ENCODE data around the gene APOBEC3B.
A peak's percentile ranks its signal among the peaks of the same experiment; 100 is the strongest.
"Not testable (repeated sequence)": the region's sequence is repeated elsewhere in the genome, so short reads cannot be mapped to it uniquely, and the experiment has no call there.

The APOBEC3B gene

DNA sequence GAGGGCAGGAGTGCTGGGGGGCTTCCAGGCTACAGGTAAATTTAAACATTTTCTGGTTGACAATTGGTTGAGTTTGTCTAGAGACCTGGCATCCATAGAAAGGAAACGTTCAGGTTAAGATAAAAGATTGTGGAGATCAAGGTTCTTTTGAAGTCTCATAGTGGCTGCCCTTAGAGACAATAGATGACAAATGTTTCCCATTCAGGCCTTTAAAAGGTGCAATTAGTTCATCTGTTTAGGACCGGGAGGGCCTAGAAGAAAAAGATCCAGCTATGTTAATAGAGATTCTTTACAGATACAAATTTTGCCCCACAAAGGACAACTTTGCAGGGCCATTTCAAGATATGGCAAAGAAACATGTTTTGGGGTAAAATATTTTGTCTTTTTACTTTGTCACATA is 54.9 kb downstream of the APOBEC3B start:
- not testable (repeated sequence) for DNase-seq

DNA sequence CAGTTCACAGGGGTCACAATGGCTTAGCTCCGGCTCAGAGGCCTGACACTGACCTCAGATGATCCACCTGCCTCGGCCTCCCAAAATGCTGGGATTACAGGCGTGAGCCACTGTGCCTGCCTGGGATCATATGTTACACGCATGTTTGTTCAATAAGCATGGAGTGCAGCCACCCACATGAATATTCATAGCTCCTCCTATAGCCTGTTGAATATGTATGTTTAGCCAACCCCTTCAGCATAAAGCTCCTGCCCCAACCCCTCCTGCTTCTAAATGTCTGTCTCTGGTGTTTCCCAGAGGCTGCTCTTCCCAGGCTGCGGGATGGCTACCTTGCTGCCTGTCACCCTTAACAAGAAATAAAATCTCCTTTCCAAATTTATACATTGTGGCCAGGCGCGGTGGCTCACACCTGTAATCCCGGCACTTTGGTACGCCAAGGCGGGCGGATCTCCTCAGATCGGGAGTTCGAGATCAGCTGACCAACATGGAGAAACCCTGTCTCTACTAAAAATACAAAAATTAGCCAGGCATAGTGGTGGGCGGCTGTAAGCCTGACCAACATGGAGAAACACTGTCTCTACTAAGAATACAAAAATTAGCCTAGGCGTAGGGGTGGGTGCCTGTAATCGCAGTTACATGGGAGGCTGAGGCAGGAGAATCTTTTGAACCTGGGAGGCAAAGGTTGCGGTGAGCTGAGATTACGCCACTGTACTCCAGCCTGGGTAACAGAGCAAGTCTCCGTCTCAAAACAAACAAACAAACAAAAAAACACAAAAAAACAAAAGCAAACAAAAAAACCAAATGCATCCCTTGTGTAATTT is 57.4 kb downstream of the APOBEC3B start:
- DNase-seq, result no peak

DNA sequence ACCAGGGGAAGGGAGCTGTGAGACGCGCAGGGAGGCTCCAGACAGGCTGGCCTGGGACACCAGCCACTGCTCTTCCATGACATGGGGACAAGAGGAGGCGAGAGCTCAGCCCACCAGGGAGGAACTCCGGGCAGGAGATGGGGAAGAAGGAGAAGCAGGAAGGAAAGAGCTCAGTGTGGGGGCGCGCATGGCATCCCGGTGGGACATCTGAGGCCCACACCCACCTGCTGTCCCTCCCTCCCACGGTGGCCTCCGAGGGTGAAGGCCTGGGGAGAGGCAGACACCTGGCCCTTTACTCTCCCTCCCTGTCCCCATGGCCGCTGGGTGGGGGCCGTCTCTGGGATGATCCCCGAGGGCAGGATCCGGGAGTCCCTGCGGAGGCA is 58.0 kb downstream of the APOBEC3B start:
- DNase-seq, result not testable (repeated sequence)

DNA sequence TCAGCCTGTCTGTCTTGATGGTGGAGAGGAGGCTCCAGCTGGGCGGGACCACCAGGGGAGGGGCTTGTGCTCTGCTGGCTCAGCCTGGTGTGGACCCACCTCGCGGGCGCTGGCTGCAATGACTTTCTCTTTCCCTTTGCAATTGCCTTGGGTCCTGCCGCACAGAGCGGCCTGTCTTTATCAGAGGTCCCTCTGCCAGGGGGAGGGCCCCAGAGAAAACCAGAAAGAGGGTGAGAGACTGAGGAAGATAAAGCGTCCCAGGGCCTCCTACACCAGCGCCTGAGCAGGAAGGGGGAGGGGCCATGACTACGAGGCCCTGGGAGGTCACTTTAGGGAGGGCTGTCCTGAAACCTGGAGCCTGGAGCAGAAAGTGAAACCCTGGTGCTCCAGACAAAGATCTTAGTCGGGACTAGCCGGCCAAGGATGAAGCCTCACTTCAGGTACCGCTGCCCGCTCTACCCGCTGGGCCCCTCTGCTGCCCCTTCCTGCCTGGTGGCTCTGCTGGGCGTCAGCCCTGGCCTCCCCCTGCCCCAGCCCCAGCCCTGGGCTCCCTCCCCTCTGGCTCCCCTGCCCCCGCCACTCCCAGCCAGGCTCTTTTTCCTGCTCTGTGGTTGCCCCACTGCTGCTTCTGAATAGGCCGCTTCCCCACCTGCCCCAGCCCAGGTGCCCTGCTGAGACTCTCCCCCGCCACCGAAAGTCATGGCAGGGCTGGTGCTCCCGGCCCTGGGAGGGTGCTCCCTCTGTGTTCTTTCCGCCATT is 58.6 kb downstream of the APOBEC3B start, which contains the start of gene APOBEC3F:
Gene APOBEC3F (plus strand): TSS at position 327 of the 759 bp plus-strand sequence. CDS start 97 bp downstream, at position 424.
- DNase-seq, result peak; percentile 28 to 49

DNA sequence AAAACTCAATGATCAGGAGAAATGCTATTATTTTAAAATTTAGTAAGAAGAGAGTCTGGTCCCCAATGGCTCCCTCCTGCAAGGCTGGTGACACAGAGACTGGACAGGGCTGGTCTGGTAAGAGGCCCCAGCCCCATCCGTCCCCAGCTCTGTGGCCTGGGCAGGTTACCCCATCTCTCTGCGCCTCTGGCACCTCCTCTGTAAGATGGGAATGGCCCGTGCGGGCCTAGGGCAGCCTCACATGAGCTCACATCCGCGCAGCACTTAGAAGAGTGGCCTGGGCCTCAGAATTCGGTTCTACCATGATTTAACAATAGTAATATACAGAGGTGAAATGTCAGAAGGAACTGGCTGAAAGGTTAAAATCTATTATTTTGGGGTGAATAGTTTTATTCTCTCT is 59.8 kb downstream of the APOBEC3B start:
- DNase-seq, result no peak
